Measurements from ENCODE around the gene ZNF12.

ZNF12 gene

DNA sequence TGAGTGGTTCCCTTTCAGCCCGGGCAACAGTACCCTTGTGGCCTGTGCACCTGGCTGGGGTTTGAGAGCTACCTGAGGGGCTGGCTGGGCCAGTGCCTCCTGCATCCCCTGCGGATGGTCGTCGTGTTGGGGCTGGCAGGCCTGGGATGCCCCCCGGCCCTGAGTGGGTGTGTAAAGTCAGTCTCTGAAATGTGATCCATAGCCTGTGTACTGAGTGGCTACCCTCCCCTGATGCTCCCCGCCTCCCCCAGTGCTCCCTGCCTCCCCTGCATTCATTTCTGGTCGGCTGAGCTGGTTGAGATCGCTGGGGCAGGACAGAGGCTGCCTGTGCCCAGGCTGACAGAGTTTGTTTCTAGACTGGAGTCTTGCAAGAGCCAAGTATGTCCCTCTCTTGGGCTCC, 60.3 kb downstream of the ZNF12 start:
- DNase-seq, result no peak

DNA sequence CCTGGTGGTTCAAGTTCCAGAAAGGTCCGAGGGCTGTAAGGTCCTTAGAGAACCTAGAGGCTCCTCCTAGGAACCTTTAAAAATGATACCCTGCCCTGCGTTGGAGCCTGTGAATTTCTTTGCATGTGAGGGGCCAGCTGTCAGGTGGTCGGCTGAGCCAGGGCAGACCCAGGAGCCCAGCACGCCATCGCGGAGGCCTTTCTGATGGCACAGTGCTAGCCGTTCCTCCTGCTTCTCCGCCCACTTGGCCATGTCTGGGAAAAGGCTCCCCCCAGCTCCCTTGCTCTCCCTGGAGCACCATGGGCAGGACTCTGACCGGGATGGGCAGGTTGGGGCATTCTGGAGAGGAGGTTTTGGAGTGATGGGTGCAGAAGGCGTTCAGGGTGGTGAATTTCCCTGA, 62.0 kb downstream of the ZNF12 start:
- DNase-seq, result no peak

DNA sequence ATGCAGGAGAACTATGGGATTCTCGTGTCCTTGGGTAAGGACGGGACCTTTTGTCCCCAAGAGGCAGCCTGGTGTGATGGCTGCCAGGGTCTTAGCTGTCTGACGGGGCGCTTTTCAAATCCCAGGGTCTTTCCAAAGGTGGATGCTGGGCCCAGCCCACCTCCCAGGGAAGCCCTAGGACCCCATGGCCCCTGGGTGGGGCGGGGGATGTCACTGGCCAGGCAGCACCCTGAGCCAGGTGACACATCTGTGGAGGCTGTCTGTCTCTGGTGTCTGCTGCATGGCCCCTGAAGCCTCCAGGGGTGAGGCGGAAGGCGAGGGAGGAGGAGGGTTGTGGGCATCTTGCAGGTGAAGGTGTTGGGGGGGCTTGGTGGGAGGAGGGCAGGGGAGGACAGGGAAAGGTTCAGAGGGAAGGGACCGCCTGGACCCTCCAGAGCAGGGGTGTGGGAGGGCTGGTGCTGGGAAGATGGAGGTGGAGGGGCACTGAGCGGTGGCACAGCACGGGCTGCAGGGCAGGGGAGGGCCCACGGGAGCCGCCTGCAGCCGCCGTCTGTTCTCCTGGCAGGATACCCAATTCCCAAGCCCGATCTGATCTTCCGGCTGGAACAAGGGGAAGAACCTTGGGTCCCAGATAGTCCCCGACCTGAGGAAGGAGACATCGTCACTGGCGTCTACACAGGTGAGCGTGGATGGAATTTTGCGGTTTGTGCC, 62.7 kb downstream of the ZNF12 start:
- no peak for DNase-seq

DNA sequence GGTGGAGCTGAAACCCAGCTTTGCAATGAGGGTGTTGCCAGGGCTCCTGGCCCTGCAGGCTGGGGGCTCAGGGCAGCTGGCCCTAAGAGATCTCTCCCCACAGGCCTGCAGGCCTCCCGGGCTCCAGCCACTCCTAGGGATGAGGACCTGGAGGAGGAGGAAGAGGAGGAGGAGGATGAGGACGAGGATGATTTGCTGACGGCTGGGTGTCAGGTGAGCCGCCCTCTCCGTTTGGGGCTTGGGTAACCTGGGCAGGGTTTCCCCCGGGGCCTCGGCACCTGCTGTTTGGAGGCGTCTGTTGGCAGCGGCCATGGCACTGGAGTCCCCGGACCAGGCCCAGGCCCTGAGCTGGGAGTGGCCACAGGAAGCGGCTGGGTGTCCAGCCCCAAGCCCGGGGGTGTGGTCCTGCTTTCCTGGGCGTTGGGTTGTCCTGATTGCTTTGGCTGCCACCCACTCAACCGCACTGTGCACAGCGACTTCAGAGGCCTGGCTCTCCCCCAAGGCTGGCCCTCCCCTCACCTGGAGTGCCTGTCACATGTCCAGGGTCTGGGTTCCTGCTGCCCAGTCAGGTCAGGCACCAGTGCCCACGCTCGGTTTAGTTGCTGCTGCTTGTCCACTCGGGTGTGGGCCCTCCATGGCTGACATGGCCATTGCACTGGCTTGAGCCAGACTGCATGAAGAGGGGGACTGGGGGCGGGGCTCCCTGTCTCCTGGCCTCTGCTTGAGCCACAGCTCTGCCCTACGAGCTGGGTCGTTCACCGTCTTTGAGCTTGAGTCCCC, 63.7 kb downstream of the ZNF12 start:
- no peak for DNase-seq

DNA sequence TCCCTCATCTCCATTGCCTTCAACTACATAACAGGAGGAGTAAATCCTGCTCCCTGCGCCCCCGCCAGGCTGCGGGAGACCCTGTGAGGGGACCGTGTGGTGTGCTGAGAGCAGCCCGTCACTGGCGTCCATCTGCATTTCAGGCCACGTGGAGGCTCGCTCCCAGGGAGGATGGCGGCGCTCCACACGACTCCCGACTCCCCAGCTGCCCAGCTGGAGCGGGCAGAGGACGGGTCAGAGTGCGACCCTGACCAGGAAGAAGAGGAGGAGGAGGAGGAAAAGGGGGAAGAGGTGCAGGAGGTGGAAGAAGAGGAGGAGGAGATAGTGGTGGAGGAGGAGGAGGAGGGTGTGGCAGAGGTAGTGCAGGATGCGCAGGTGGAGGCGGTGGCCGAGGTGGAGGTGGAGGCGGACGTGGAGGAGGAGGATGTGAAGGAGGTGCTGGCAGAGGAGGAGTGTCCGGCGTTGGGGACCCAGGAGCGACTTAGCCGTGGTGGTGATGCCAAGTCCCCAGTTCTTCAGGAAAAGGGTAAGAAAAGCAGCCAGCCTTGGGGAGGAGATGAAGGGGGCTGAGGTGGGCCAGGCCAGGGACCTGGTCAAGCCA, 64.4 kb downstream of the ZNF12 start:
- no peak for DNase-seq

DNA sequence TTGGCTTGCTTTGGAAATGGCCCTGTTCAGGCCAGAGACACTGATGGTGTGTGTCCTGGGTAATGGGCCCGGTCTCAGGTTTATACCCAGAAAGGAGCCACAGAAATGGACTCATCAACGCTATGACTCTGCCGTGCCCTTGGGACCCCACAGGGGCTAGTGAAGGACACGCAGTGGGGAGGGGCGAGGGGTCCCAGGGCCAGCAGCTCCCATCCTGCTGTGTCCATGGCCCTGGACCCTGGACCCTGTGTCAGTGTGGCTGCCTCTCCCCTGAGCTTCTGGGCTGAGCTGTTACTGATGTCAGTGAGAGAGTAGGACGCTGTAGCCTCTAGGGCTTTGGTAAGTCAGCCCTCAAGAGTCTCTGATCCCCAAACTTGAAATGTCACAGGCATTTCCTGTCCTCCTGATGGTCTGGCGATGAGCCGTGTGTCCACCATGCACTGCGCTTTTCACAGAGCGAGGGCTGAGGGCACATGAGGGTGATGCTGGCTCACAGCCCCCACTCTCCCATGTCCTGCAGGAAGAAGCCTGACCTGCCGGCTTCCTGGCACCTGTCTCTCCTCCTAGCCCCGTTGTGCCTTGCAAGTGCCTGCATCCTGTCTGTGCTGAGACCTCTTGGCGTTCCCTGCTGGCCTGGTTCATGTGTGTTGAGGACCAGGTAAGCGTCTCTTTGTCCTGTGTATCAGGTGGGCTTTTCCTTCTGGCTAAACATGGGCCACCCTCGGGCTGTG, 65.3 kb downstream of the ZNF12 start:
- no peak for DNase-seq

DNA sequence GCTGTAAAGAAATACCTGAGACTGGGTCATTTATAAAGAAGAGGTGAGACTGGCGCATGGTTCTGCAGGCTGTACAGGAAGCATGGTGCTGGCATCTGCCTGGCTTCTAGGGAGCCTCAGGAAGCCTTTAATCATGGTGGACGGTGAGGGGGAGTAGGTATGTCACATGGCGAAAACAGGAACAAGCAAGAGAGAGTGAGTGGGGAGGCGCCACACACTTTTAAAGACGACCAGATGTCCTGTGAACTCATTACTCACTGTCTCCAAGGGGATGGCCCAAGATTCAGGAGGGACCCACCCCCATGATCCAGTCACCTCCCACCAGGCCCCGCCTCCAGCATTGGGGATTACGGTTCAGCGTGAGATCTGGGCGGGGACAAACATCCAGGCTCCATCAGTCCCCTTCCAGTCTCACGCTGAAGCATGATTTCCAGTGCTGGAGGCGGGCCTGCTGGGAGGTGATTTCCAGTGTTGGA, 66.5 kb downstream of the ZNF12 start:
- no peak for DNase-seq

DNA sequence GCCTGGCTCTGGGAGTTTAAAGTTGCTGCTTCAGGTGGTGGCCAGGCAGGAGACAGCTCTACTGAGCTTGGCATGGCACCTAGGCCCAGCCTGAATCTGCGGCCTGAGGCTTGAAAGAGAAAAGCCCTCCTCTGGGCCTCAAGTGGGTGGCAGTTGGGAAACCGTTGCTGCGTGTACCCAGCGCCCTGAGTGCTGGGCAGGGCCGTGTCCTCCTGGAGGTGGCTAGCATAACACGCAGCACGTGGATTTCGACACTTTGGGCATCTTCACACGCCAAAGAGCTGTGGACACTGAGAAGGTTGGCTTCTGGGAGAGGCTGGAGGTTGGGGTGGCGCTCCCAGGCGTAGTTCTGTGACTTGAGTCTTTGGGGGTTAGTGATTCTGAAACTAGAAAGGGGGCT, 67.1 kb downstream of the ZNF12 start:
- DNase-seq, result no peak

DNA sequence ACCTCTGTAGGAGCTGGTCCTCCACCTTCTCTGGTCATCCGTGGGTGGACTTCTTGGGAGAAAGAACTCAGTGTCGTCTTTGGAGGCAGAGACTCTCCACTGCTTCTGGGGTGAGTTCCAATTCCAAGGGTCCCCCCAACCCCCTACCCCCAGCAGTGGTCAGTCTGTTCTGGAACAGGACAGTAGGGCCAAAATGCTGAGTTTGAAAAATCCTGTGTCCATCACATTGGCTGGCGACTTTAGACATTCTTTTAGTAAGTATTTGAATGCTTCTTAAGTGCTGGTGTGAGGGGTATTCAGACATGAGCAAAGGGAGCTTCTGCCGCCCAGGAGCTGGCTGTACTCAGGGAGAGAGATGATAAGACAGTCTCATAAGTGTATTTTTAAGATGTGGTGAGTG, 67.7 kb downstream of the ZNF12 start:
- no peak for DNase-seq
